D721Med (cell line): ENCODE measurements around the gene PLCB4.

Experiments used
- DNase-seq: peaks from one replicate; pipeline ENCODE4 v3.0.0; 2011; ENCODE audit warnings: low spot score; ENCODE audit not compliant: insufficient read length
- FAIRE-seq: peaks from 2 replicates; lab custom pipeline; 2011; peaks lifted over from hg19 to GRCh38; lab: Jason Lieb, UNC
- TF ChIP-seq, protein P1 (sequence below): IDR thresholded peaks from 2 replicates; pipeline ENCODE4 v1.5.1; 2012; ENCODE audit warnings: mild to moderate bottlenecking, control low read depth; ENCODE audit not compliant: insufficient read depth; ENCODE audit errors: missing control alignments

Gene PLCB4

DNA sequence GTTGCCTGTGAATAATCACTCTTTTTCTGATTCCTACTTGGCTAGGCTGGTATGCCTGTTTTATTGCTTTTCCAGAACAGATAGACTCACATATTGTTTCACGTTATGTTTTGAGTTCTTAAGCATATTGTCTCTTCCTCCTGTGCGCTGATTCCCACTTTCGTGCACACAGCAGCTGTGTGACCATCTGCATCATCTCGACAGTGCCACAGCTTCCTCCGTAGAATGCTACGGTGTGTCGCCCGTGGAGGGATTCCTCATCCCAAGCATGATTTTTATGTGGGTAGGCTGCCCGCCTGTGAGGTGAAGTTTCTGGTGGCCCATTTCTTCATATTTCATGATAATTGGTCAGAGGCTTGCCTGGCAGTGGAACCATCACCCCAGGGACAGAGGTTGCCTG lies 31.8 kb downstream of the PLCB4 start:
- FAIRE-seq (no peak), DNase-seq (no peak)
- TF ChIP-seq, protein P1, sequence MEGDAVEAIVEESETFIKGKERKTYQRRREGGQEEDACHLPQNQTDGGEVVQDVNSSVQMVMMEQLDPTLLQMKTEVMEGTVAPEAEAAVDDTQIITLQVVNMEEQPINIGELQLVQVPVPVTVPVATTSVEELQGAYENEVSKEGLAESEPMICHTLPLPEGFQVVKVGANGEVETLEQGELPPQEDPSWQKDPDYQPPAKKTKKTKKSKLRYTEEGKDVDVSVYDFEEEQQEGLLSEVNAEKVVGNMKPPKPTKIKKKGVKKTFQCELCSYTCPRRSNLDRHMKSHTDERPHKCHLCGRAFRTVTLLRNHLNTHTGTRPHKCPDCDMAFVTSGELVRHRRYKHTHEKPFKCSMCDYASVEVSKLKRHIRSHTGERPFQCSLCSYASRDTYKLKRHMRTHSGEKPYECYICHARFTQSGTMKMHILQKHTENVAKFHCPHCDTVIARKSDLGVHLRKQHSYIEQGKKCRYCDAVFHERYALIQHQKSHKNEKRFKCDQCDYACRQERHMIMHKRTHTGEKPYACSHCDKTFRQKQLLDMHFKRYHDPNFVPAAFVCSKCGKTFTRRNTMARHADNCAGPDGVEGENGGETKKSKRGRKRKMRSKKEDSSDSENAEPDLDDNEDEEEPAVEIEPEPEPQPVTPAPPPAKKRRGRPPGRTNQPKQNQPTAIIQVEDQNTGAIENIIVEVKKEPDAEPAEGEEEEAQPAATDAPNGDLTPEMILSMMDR = no peak

DNA sequence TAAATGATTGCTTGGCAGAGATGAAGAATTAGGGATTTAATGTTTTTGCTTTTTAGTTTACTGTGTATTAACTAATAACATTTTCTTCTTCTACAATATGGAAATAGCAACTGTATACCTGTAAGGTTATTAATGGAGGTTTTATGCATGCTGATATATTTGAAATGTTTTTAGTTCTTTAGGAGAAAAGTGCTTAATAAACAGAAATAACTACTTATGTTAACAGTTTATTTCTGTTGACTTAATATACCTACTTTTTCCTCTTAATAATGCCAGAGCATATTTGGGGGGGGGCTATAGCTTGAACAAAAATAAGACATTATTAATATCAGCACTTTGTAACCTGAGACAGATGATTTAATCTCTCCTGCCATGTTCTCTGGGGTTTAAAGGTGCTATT lies 33.6 kb downstream of the PLCB4 start:
- DNase-seq (no peak), FAIRE-seq (no peak)
- TF ChIP-seq, protein P1 = no peak

DNA sequence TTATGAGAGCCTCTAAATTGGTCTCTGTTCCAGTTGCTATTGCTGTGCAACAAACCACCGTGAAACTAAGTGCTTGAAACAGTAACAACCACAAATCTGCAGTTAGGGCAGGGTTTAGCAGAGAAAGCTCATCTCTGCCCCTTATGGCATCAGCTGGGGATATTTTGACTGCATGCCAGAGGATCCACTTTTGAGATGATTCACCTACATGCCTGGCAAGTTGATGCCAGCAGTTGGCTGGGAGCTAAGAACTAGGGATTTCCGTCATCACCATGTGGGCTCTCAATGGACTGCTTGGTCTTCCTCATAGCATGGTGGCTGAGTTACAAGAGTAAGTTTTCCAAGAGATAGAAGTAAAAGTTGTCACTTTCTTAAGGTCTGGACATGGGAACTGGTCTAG lies 35.1 kb downstream of the PLCB4 start:
- DNase-seq = no peak
- no peak for FAIRE-seq

DNA sequence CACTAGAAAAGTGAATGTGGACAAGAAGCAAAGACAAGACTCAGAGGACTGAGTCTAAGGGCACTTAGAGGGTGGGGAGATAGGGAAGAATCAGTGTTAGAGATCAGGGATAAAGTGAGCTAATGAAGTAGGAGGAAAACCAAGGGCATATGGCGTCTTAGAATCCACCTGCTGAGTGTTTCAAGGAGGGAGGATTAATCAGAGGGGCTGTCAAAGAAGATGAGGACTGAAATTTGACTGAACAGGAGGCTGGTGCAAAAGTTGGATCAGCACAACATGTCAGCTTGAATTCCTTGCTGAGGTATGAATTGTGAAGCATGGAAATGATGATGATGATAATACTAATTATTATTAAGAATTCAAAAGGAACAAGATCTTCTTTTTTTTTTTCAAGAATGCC lies 39.4 kb downstream of the PLCB4 start:
- TF ChIP-seq, protein P1 = no peak
- DNase-seq = no peak
- no peak for FAIRE-seq

More for the DNA sequence above, 35.1 kb downstream of the PLCB4 start:
- TF ChIP-seq, protein P1 = no peak

DNA sequence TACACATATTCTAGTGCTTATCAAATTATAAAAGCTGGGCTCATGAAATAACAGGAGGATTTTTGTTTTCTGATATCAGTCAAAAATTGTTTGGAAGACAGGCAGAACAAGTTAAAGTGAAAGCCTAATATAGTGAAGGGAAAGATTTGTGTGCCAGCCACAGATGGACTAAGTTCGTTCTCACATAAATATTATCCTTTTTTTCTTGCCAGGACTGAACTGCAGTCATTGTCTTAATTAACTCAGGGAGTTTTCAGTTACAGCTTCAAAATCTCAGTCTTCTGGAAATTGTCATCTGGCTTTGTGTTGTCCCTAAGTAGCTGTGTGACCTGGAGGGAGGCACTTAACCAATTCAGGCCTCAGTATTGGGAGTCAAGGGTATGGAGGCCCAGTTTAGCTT lies 40.7 kb downstream of the PLCB4 start:
- FAIRE-seq = no peak
- TF ChIP-seq, protein P1 = no peak
- DNase-seq = no peak

DNA sequence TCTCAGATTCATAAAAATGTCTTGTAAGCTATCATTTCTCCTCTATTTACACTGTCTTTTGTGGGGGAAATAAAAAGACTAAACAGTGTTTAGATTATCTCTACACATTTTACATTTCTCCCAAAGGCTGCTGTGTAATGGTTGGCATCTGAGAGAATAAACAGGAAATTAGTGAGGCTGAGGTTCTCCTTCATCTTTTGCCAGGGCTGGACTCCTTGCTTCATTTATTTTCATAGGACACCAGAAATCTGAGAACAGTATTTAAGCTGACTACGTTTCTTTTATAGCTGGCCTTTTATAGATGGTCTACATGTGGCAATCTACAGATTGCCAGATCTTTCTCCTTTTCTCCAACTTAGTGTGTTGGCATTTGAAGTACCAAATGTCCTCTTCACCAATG lies 41.5 kb downstream of the PLCB4 start:
- TF ChIP-seq, protein P1 = no peak
- FAIRE-seq (no peak), DNase-seq (no peak)

DNA sequence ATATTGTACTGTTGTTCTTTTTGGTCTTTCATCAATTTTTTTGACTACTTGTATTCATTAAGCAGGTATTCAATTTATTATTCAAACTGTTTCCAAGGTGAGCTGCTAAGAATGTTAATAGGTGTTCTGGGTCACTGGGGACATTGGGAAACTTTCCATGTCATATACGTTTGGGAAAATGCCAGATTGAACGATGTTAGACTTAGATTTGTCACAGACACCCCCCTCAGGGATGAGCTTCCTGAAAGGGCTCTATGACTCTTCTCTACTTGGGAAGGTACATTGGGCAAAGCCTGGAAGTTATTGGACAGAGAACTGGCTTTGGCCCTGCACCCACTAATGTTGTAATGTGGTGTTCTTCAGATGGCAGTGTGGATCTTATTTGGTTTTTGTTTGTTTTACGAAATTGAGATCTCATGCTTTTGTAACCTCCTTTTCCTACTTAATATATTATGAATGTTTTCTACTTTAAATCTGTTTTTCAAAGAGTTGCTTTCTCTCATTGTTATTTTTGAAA lies 42.1 kb downstream of the PLCB4 start:
- DNase-seq (no peak), FAIRE-seq (no peak)
- TF ChIP-seq, protein P1 = no peak
